A549 (cell line): ENCODE measurements around the gene ERO1B. TPM values are rescaled to one million over a fixed set of nuclear protein-coding genes. Genes with fewer than 3 reads are reported as not detected.

Experiments used
- ATAC-seq, 2 experiments: fragments of 200-7000 bp in 1 of 2; fragments of >200 bp in 1 of 2; cut with Nextera tagmentation in 1 of 2; cut with Tn5 transposase in 1 of 2; 3 replicates each; pipeline versions ENCODE4 v1.8.0 to v1.9.1; 2018 to 2020; ENCODE audit warnings: mild to moderate bottlenecking in 1 of 2, moderate library complexity in 1 of 2
- CTCF ChIA-PET: fragments of 300-600 bp; sonication (Branson Sonifier 250); formaldehyde crosslinking; extraction: SDS; loops from one replicate; lab custom pipeline; 2021; ENCODE audit warnings: antibody characterized with exemption, inconsistent platforms; lab: Yijun Ruan, JAX
- POLR2A ChIA-PET: fragments of 350-600 bp; formaldehyde crosslinking; extraction: SDS; loops from one replicate; lab custom pipeline; 2021; ENCODE audit warnings: antibody characterized with exemption, inconsistent platforms; lab: Yijun Ruan, JAX
- DNase-seq, 2 experiments: peaks; one replicate each; pipeline versions ENCODE4 v3.0.0 to v3.0.0-alpha.2; 2011 to 2016; ENCODE audit warnings: low read depth in 1 of 2, low spot score in 1 of 2
- FAIRE-seq: peaks from 2 replicates; lab custom pipeline; 2011; peaks lifted over from hg19 to GRCh38; lab: Jason Lieb, UNC
- H3K27ac ChIP-seq, 2 experiments: fragments of >200 bp; sonication (Bioruptor Twin); formaldehyde crosslinking; 3 replicates each; pipeline ENCODE4 v1.5.1; 2016 to 2017
- H3K4me1 ChIP-seq: fragments of >200 bp; sonication (Bioruptor Twin); formaldehyde crosslinking; 3 replicates; pipeline ENCODE4 v1.6.1; 2016
- H3K4me2 ChIP-seq: fragments of >200 bp; sonication (Bioruptor Twin); formaldehyde crosslinking; 3 replicates; pipeline ENCODE4 v1.6.1; 2016
- H3K4me3 ChIP-seq: fragments of >200 bp; sonication (Bioruptor Twin); formaldehyde crosslinking; 3 replicates; pipeline ENCODE4 v1.5.1; 2016
- H3K9me3 ChIP-seq: fragments of >200 bp; sonication (Bioruptor Twin); formaldehyde crosslinking; 3 replicates; pipeline ENCODE4 v1.6.1; 2016
- CBX2 ChIP-seq: fragments of 200-600 bp; sonication (generic); IDR thresholded peaks from 2 replicates; pipeline ENCODE4 v1.6.1; 2016; ENCODE audit warnings: low read depth, mild to moderate bottlenecking, borderline replicate concordance
- CBX8 ChIP-seq: fragments of 200-600 bp; sonication (generic); IDR thresholded peaks from 2 replicates; pipeline ENCODE4 v1.6.1; 2016
- CHD2 ChIP-seq: fragments of 150-350 bp; IDR thresholded peaks from 2 replicates; pipeline ENCODE4 v1.6.1; 2014; ENCODE audit warnings: low read length; ENCODE audit not compliant: partially characterized antibody
- CHD4 ChIP-seq: fragments of 200-600 bp; sonication (generic); IDR thresholded peaks from 2 replicates; pipeline ENCODE4 v1.6.1; 2016; ENCODE audit warnings: antibody characterized with exemption, mild to moderate bottlenecking, borderline replicate concordance
- EHF ChIP-seq: fragments of 250-450 bp; sonication (Bioruptor Pico); IDR thresholded peaks from 2 replicates; pipeline ENCODE4 v1.5.0; 2020; ENCODE audit warnings: mild to moderate bottlenecking
- ESRRA ChIP-seq: fragments of 150-350 bp; IDR thresholded peaks from 2 replicates; pipeline ENCODE4 v1.6.1; 2014; ENCODE audit warnings: mild to moderate bottlenecking, low read length, borderline replicate concordance
- FOSL2 ChIP-seq, 2 experiments: fragments of 450-650 bp in 1 of 2; fragments of >200 bp in 1 of 2; sonication (Bioruptor Twin) in 1 of 2; formaldehyde crosslinking; IDR thresholded peaks; 2 replicates each; pipeline versions ENCODE4 v1.5.0 to v1.6.1; 2016 to 2020; ENCODE audit warnings: mild to moderate bottlenecking in 1 of 2, moderate library complexity in 1 of 2
- HOXB5 ChIP-seq: fragments of 250-450 bp; sonication (Bioruptor Pico); IDR thresholded peaks from 2 replicates; pipeline ENCODE4 v1.5.0; 2020; ENCODE audit warnings: mild to moderate bottlenecking, moderate library complexity
- KDM5A ChIP-seq: fragments of 200-600 bp; sonication (generic); IDR thresholded peaks from 2 replicates; pipeline ENCODE4 v1.6.1; 2016; ENCODE audit warnings: antibody characterized with exemption, mild to moderate bottlenecking
- MYC ChIP-seq: IDR thresholded peaks from 2 replicates; pipeline ENCODE4 v1.6.1; 2012; ENCODE audit warnings: mild to moderate bottlenecking, inconsistent platforms, low read length, improper control_type of control experiment, borderline replicate concordance
- NPAS2 ChIP-seq: fragments of 250-450 bp; sonication (Bioruptor Pico); IDR thresholded peaks from 2 replicates; pipeline ENCODE4 v1.8.0; 2022; ENCODE audit warnings: mild to moderate bottlenecking, moderate library complexity, borderline replicate concordance
- PHF8 ChIP-seq: fragments of 200-600 bp; sonication (generic); IDR thresholded peaks from 2 replicates; pipeline ENCODE4 v1.6.1; 2016; ENCODE audit warnings: low read depth, mild to moderate bottlenecking, antibody characterized with exemption, moderate library complexity, borderline replicate concordance
- POLR2AphosphoS2 ChIP-seq: conservative IDR thresholded peaks from 2 replicates; pipeline ENCODE4 v1.6.1; 2012; ENCODE audit warnings: low read length, improper control_type of control experiment, inconsistent platforms
- RAD21 ChIP-seq, 2 experiments: fragments of >200 bp in 1 of 2; sonication (Bioruptor Twin) in 1 of 2; formaldehyde crosslinking in 1 of 2; IDR thresholded peaks in 1 of 2; conservative IDR thresholded peaks in 1 of 2; 2 replicates in 1 of 2; 3 replicates in 1 of 2; pipeline ENCODE4 v1.6.1; 2012 to 2018; ENCODE audit warnings: inconsistent platforms in 1 of 2
- RARB ChIP-seq: fragments of 250-450 bp; sonication (Bioruptor Pico); IDR thresholded peaks from 2 replicates; pipeline ENCODE4 v1.8.0; 2021; ENCODE audit warnings: mild to moderate bottlenecking, moderate library complexity
- RCOR1 ChIP-seq: fragments of 150-350 bp; IDR thresholded peaks from 2 replicates; pipeline ENCODE4 v1.6.1; 2014; ENCODE audit warnings: antibody characterized with exemption, low read length, low read depth
- SREBF2 ChIP-seq: fragments of 450-650 bp; IDR thresholded peaks from 2 replicates; pipeline ENCODE4 v1.6.1; 2014; ENCODE audit warnings: mild to moderate bottlenecking, moderate library complexity
- ZSCAN20 ChIP-seq: fragments of 250-450 bp; sonication (Bioruptor Pico); IDR thresholded peaks from 2 replicates; pipeline ENCODE4 v1.8.0; 2022; ENCODE audit warnings: mild to moderate bottlenecking, moderate library complexity
- WGBS: methylation state at CpG from one replicate; pipeline ENCODE4 v1.1.6; 2017; ENCODE audit errors: missing lambda C conversion rate; 5-methylcytosine and 5-hydroxymethylcytosine counted together
- polyA plus RNA-seq, 4 experiments: library from polyadenylated mRNA; depleted of rRNA in 3 of 4; stranded (reverse); fragments of >200 nt; fragmentation: RNase III in 1 of 4; extraction: RNeasy Plus Mini Kit Qiagen cat#74134 plus additional on column Dnase treatment in 1 of 4; gene quantifications; 2 replicates in 3 of 4; 3 replicates in 1 of 4; pipeline ENCODE4 v1.2.3, GENCODE V29; 2011 to 2017
- TF ChIP-seq, protein P1 (sequence below): IDR thresholded peaks from 2 replicates; pipeline ENCODE4 v1.6.1; 2012
- TF ChIP-seq, protein P2 (sequence below): fragments of 450-650 bp; IDR thresholded peaks from 2 replicates; pipeline ENCODE4 v1.6.1; 2014; ENCODE audit warnings: antibody characterized with exemption
- TF ChIP-seq, protein P3 (sequence below): fragments of >200 bp; sonication (Bioruptor Twin); formaldehyde crosslinking; IDR thresholded peaks from 2 replicates; pipeline ENCODE4 v1.6.1; 2016
- TF ChIP-seq, protein P4 (sequence below): IDR thresholded peaks from 2 replicates; pipeline ENCODE4 v1.6.1; 2012; ENCODE audit warnings: low read depth, borderline replicate concordance

The ERO1B gene
- polyA plus RNA-seq, 2 of the 4 experiments (the other 2 are of a cell fraction), result 3.2 to 9.8 TPM

DNA sequence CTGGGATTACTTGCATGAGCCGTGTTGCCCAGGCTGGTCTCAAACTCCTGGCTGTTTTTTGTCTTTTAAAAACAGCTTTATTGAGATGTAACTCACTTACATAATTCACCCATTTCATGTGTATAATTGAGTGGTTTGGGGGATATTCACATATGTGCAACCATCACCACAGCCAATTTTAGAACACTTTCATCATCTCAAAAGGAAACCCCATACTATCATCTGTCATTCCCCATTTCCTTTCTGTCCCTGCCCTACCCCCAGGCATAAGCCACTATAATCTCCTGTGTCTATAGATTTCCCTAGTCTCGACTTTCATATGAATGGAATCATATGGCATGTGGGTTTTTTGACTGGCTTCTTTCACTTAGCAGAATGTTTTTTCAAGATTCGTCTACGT, 96.1 kb downstream of the ERO1B start:
- POLR2A ChIA-PET, result no interaction called here
- Histone ChIP-seq H3K9me3 (no peaks in the 10 kb centered on the region), H3K4me2 (no peak overlapping the region), H3K4me1 (peaks cover 7% of the 10 kb centered on the region; the same call in 2 of the 3 replicates), H3K4me3 (no peak overlapping the region), H3K27ac (no peak overlapping the region)
- ATAC-seq (no peak), DNase-seq (no peak), FAIRE-seq (no peak)
- CTCF ChIA-PET, result no interaction called here
- TF ChIP-seq, protein P1, sequence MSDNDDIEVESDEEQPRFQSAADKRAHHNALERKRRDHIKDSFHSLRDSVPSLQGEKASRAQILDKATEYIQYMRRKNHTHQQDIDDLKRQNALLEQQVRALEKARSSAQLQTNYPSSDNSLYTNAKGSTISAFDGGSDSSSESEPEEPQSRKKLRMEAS, result no peak
- no peak for TF ChIP-seq MYC
- no peak for TF ChIP-seq ESRRA
- TF ChIP-seq NPAS2 (CRISPR knock-in tag), result no peak
- 85% methylated on average over 4 of the region's 4 CpGs for WGBS

DNA sequence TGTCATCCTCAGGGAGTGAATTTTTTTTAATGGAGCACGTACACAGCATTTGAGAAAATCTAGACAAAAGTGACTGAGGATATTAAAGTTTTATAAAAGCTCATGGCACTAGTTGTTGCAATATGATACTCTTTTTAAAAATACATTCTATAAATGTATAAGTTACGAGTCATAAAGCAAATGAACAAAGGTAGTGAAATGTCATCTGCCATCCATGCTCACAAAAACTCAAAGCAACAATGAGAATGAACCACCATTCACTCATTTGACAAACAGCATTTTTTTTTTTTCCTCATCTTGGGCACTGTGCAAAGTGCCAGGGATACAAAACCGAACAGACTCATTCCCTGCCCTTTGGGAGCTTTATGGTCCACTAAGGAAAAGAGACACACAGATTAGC, 100.7 kb downstream of the ERO1B start:
- FAIRE-seq, result no peak
- no peak for TF ChIP-seq PHF8
- TF ChIP-seq FOSL2 (IDR thresholded peaks at IDR 0.05), result no peak
- TF ChIP-seq FOSL2 (CRISPR knock-in tag; IDR thresholded peaks at IDR 0.05), result no peak
- TF ChIP-seq KDM5A, result no peak
- no peak for TF ChIP-seq NPAS2 (CRISPR knock-in tag)
- no peak for TF ChIP-seq CHD2
- no peak for TF ChIP-seq RCOR1
- TF ChIP-seq, protein P2, sequence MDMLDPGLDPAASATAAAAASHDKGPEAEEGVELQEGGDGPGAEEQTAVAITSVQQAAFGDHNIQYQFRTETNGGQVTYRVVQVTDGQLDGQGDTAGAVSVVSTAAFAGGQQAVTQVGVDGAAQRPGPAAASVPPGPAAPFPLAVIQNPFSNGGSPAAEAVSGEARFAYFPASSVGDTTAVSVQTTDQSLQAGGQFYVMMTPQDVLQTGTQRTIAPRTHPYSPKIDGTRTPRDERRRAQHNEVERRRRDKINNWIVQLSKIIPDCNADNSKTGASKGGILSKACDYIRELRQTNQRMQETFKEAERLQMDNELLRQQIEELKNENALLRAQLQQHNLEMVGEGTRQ, result no peak
- TF ChIP-seq EHF (CRISPR knock-in tag), result no peak
- TF ChIP-seq SREBF2, result no peak
- TF ChIP-seq, protein P3, sequence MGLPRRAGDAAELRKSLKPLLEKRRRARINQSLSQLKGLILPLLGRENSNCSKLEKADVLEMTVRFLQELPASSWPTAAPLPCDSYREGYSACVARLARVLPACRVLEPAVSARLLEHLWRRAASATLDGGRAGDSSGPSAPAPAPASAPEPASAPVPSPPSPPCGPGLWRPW, result no peak
- TF ChIP-seq, all 56 proteins: peak for 0
- peak overlapping the region; percentile 41 for H3K4me2 ChIP-seq
- no peaks in the 10 kb centered on the region for H3K9me3 ChIP-seq
- WGBS, result 54% methylated on average over 3 of the region's 3 CpGs
- ChIA-PET CTCF (no interaction called here), POLR2A (interaction anchor here (0.7 kb wide), 1 partner anchor 14 kb away, joined by 3 read pairs; no protein-coding TSS in a partner anchor)
- H3K4me3 ChIP-seq, result no peak overlapping the region
- ATAC-seq (no peak), DNase-seq (no peak)
- H3K4me1 ChIP-seq, result peaks cover 28% of the 10 kb centered on the region
- H3K27ac ChIP-seq, result no peak overlapping the region

DNA sequence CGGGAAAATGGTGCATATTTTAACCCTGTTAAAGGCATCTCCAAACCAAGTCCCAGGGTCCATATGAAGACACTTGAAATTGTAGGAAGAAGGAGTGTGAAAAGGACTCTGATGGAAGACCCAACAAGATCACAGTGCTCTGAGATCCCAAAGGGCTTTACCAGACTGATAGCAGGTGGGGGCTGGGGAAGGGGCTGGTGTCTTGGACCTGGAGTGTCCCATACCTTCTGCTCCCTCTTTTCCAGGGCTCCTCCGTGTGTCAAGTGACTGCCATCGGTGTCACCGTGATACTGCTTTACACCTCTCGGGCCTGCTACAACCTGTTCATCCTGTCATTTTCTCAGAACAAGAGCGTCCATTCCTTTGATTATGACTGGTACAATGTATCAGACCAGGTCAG, 102.1 kb downstream of the ERO1B start:
- 92% methylated on average over 6 of the region's 6 CpGs for WGBS
- H3K4me1 ChIP-seq, result peaks cover 35% of the 10 kb centered on the region
- DNase-seq (no peak), FAIRE-seq (no peak), ATAC-seq (no peak)
- TF ChIP-seq CBX2 (no peak), CHD4 (no peak), RARB (CRISPR knock-in tag) (no peak), POLR2AphosphoS2 (no peak), RAD21 (conservative IDR thresholded peaks at IDR 0.05 in 1 of 2, IDR thresholded peaks at IDR 0.05 in 1 of 2) (no peak), CBX8 (no peak), PHF8 (no peak), ZSCAN20 (CRISPR knock-in tag) (no peak), HOXB5 (CRISPR knock-in tag) (no peak)
- TF ChIP-seq, protein P3, result no peak
- TF ChIP-seq, protein P1, result no peak
- TF ChIP-seq, protein P4, sequence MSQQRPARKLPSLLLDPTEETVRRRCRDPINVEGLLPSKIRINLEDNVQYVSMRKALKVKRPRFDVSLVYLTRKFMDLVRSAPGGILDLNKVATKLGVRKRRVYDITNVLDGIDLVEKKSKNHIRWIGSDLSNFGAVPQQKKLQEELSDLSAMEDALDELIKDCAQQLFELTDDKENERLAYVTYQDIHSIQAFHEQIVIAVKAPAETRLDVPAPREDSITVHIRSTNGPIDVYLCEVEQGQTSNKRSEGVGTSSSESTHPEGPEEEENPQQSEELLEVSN, result no peak
- no peak overlapping the region for H3K4me2 ChIP-seq
- no peaks in the 10 kb centered on the region for H3K9me3 ChIP-seq
- ChIA-PET POLR2A (no interaction called here), CTCF (no interaction called here)
- H3K4me3 ChIP-seq, result no peak overlapping the region
- no peak overlapping the region for H3K27ac ChIP-seq
